Uterus (tissue), 4 donors: ENCODE results near the gene SP2. TPM values are rescaled to one million over a fixed set of nuclear protein-coding genes. Genes with fewer than 3 reads are reported as not detected.

Source experiments
- DNase-seq, 2 donors: peaks; one replicate each; pipeline ENCODE4 v3.0.0-alpha.2; 2019 to 2020
- H3K27ac ChIP-seq, 2 donors: fragments of 200-600 bp; sonication (generic); 1 replicate in 1 of 2; 2 replicates in 1 of 2; pipeline ENCODE4 v1.5.1; 2016 to 2018
- H3K27me3 ChIP-seq, 2 donors: fragments of 200-600 bp; sonication (generic); one replicate each; pipeline ENCODE4 v1.5.1; 2018 to 2019; ENCODE audit warnings: control low read depth in 1 of 2
- H3K36me3 ChIP-seq, 2 donors: fragments of 200-600 bp; sonication (generic); one replicate each; pipeline ENCODE4 v1.5.1; 2019; ENCODE audit warnings: control low read depth in 1 of 2
- H3K4me1 ChIP-seq, 2 donors: fragments of 200-600 bp; sonication (generic); one replicate each; pipeline ENCODE4 v1.5.1; 2018 to 2019; ENCODE audit warnings: control low read depth in 1 of 2
- H3K4me3 ChIP-seq, 2 donors: fragments of 200-600 bp; sonication (generic); 1 replicate in 1 of 2; 2 replicates in 1 of 2; pipeline ENCODE4 v1.5.1; 2018 to 2019; ENCODE audit warnings: mild to moderate bottlenecking in 1 of 2
- H3K9me3 ChIP-seq, 2 donors: fragments of 200-600 bp; sonication (generic); one replicate each; pipeline ENCODE4 v1.5.1; 2019; ENCODE audit warnings: control low read depth in 1 of 2
- POLR2A ChIP-seq, 2 donors: fragments of 450-650 bp; IDR thresholded peaks; one replicate each; pipeline ENCODE4 v1.6.1; 2016; ENCODE audit warnings: antibody characterized with exemption in 2 of 2, mild to moderate bottlenecking in 1 of 2, moderate library complexity in 1 of 2
- intact Hi-C: fragments of 100-400 bp; cut with DNase I; formaldehyde crosslinking; loops from one replicate; pipeline ENCODE4 v1.15.1; 2023; ENCODE audit warnings: low total_unique reads
- total RNA-seq, 4 donors: library from RNA; depleted of rRNA in 3 of 4; stranded (reverse); fragments of >200 nt in 3 of 4; gene quantifications; one replicate each; pipeline versions ENCODE4 v1.1.0 to v1.2.4, GENCODE V29; 2014 to 2023
- TF ChIP-seq, protein P1 (sequence below), 4 experiments: fragments of 200-600 bp in 2 of 4; fragments of 450-650 bp in 2 of 4; sonication (generic) in 2 of 4; IDR thresholded peaks; one replicate each; pipeline ENCODE4 v1.5.1; 2016 to 2019; ENCODE audit warnings: antibody characterized with exemption in 4 of 4, mild to moderate bottlenecking in 2 of 4, moderate library complexity in 1 of 4
- donor health status: DM: yes; HTN: yes; CAD: no.

SP2 gene
- total RNA-seq, 4 donors from 2014 or later: 0.88 to 18.7 (median 1.3) TPM

DNA sequence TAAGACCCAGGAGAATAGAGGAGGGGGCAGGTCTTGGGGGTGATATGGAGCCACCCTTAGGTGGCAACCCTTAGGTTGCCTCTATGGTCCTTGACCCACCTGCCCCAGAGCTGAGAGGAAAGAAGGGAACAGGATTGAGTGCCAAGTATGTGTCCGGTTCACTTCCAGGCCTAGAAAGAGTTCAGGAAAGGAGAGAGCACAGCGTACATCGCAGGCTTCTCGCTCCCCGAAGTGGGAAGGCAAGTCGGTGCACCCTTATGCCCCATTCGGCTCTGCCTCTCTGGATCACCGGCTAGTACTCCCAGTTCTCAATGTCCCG lies 45.7 kb upstream of the SP2 start:
- Histone ChIP-seq H3K27ac (peak overlapping the region in 1 of 2 donors; percentile 2), H3K4me1 (peaks cover 0 to 8% of the 10 kb centered on the region in 2 donors), H3K4me3 (peak overlapping the region in 1 of 2 donors; percentile 32), H3K9me3 (no peaks in the 10 kb centered on the region), H3K36me3 (no peaks in the 10 kb centered on the region), H3K27me3 (peaks cover 28 to 45% of the 10 kb centered on the region in 2 donors)
- TF ChIP-seq, protein P1, sequence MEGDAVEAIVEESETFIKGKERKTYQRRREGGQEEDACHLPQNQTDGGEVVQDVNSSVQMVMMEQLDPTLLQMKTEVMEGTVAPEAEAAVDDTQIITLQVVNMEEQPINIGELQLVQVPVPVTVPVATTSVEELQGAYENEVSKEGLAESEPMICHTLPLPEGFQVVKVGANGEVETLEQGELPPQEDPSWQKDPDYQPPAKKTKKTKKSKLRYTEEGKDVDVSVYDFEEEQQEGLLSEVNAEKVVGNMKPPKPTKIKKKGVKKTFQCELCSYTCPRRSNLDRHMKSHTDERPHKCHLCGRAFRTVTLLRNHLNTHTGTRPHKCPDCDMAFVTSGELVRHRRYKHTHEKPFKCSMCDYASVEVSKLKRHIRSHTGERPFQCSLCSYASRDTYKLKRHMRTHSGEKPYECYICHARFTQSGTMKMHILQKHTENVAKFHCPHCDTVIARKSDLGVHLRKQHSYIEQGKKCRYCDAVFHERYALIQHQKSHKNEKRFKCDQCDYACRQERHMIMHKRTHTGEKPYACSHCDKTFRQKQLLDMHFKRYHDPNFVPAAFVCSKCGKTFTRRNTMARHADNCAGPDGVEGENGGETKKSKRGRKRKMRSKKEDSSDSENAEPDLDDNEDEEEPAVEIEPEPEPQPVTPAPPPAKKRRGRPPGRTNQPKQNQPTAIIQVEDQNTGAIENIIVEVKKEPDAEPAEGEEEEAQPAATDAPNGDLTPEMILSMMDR (IDR thresholded peaks at IDR 0.05): no peak
- TF ChIP-seq POLR2A (IDR thresholded peaks at IDR 0.05): no peak
- intact Hi-C loops: no loop called here
- no peak for DNase-seq

DNA sequence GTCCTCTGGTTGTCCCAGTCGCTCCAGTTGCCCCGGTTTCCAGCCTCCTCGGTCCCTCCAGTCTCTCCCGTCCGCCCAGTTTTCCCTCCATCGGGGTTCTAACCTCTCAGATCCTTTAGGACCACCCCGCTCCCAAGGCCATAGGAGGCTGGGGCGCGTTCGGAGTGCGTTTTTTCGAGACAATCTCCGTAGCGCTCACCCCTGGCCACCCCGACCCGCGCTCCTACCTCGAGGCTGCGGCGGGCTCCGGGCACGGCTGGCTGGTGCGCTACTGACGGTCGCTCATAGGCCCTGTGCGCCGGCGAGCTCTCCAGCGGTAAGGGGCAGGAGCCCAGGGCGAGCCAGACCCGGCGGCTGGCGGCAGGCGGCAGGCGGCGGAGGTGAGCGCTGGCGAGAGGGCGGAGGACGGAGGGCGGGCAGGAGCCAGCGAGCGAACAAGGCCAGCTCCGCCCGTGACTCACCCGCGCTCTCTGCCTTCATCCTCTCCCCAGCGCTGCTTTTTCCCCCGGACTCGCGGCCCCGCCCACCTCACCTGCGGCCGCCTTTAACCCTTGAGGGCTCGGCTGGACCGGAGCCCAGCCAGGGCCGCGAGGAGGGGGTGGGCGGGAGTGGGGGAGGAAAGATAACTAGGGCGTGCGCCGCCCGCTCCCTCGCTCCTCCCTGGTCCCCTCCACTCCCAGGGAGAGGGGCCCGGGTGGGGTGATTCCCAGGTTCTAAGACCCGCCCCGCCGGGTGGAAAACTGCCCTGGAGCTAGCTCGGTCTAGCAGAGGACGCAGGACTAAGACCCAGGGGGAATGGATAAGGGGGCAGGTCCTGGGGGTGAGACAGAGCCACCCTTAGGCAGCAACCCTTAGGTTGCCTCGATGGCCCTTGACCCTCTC lies 45.1 kb upstream of the SP2 start, which contains the start of gene SP6:
SP6 (minus strand) TSS at position 472 of the 882 bp plus-strand sequence. CDS start 2,734 bp downstream, outside the sequence.
- H3K36me3 ChIP-seq: no peaks in the 10 kb centered on the region
- intact Hi-C loops: no loop called here
- no peaks in the 10 kb centered on the region for H3K9me3 ChIP-seq
- H3K27ac ChIP-seq: peak within 1 kb of the TSS in 1 of 2 donors; percentile 2
- H3K27me3 ChIP-seq: peaks cover 28 to 49% of the 10 kb centered on the region in 2 donors
- TF ChIP-seq, protein P1 (IDR thresholded peaks at IDR 0.05): peak in 2 of 4 experiments; percentile 19 to 28
- TF ChIP-seq POLR2A (IDR thresholded peaks at IDR 0.05): peak in 1 of 2 donors; percentile 33
- peak within 1 kb of the TSS in 1 of 2 donors; percentile 32 for H3K4me3 ChIP-seq
- H3K4me1 ChIP-seq: peaks cover 0 to 8% of the 10 kb centered on the region in 2 donors
- peak; percentile 39 to 50 for DNase-seq

DNA sequence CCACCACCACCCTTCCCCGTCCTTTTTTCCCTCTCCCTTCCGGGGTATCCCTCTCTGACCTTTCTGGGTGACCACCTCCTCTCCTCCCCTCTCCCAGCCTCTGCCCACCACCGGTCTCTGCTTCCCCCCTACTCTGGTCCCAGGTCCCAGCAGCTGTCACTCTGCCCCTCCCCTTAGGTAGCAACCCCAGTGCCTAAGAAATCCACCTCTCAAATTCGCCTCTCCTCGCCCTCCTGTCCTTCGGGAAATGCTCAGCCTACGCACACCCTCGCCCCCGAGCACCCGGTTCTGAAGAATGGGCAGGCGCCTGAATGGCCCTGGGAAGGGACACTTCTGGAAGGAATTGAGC lies 44.3 kb upstream of the SP2 start:
- H3K36me3 ChIP-seq: no peaks in the 10 kb centered on the region
- no peak for TF ChIP-seq POLR2A (IDR thresholded peaks at IDR 0.05)
- TF ChIP-seq, protein P1 (IDR thresholded peaks at IDR 0.05): no peak
- no peaks in the 10 kb centered on the region for H3K9me3 ChIP-seq
- H3K27ac ChIP-seq: no peak overlapping the region
- H3K4me1 ChIP-seq: peaks cover 0 to 8% of the 10 kb centered on the region in 2 donors
- H3K4me3 ChIP-seq: no peak overlapping the region
- intact Hi-C loops: no loop called here
- DNase-seq: no peak
- peaks cover 28 to 46% of the 10 kb centered on the region in 2 donors for H3K27me3 ChIP-seq

DNA sequence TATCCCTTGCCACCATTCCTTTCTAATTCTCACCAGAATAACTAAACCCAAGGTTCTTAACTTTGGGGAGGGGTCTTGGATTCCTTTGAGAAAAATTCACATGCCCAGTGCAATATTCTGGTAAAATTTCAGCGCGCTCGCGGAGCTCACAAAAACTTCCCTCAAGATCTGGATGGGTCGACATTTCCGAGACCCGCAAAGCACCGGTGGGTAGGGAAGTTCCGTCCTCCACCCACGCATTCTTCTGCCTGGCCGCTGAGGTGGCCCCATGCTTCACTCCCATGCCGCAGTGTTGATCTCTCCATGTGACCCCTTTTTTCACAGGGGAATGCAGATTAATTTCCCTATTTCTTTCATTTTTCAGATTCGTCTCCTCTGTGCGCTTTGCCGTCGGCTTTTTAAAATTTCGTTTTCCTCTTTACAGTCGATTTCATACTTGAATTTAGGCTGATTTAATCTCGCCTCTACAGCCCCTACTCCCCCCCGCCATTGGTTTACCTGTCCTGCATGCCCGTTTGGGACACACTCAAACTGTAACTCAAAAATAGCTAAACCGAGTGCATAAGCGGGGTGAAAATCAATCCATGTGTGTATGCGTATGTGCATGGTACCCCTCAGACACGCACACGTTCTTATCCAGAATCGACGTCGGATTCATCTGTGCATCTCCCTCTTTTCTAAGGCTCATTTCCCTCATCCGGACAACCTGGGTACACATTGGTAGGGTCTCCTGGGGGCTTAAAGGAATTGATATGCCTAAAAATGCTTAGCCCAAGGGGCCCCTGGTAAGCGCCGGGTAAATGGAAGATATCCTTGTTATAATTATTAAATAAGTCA lies 43.7 kb upstream of the SP2 start:
- no peak overlapping the region for H3K27ac ChIP-seq
- TF ChIP-seq, protein P1 (IDR thresholded peaks at IDR 0.05): no peak
- no peak for TF ChIP-seq POLR2A (IDR thresholded peaks at IDR 0.05)
- H3K4me3 ChIP-seq: no peak overlapping the region
- intact Hi-C loops: no loop called here
- H3K36me3 ChIP-seq: no peaks in the 10 kb centered on the region
- peaks cover 0 to 8% of the 10 kb centered on the region in 2 donors for H3K4me1 ChIP-seq
- peaks cover 28 to 44% of the 10 kb centered on the region in 2 donors for H3K27me3 ChIP-seq
- no peaks in the 10 kb centered on the region for H3K9me3 ChIP-seq
- no peak for DNase-seq
